IMR-90 (cell line): ENCODE data around the gene SCFD1.

Source experiments
- BHLHE40 ChIP-seq: fragments of 150-350 bp; IDR thresholded peaks from 2 replicates; pipeline ENCODE4 v1.6.1; 2016; ENCODE audit warnings: mild to moderate bottlenecking, low read depth, low read length
- CEBPB ChIP-seq: IDR thresholded peaks from 2 replicates; pipeline ENCODE4 v1.6.1; 2012; ENCODE audit warnings: low read depth, low read length, improper control_type of control experiment
- CTCF ChIP-seq: conservative IDR thresholded peaks from 2 replicates; pipeline ENCODE4 v1.5.1; 2012; ENCODE audit warnings: mild to moderate bottlenecking, low read depth, low read length, improper control_type of control experiment
- FOS ChIP-seq: fragments of 150-350 bp; IDR thresholded peaks from 2 replicates; pipeline ENCODE4 v1.6.1; 2016; ENCODE audit warnings: low read depth, low read length
- NFE2L2 ChIP-seq: fragments of 150-350 bp; IDR thresholded peaks from 2 replicates; pipeline ENCODE4 v1.6.1; 2016; ENCODE audit warnings: low read depth, mild to moderate bottlenecking, low read length
- POLR2A ChIP-seq: IDR thresholded peaks from 2 replicates; pipeline ENCODE4 v1.6.1; 2012; ENCODE audit warnings: mild to moderate bottlenecking, low read depth, low read length
- RAD21 ChIP-seq: IDR thresholded peaks from 2 replicates; pipeline ENCODE4 v1.6.1; 2012; ENCODE audit warnings: low read length, improper control_type of control experiment
- RCOR1 ChIP-seq: IDR thresholded peaks from 2 replicates; pipeline ENCODE4 v1.6.1; 2012; ENCODE audit warnings: mild to moderate bottlenecking, low read length, improper control_type of control experiment; ENCODE audit not compliant: insufficient replicate concordance
- USF2 ChIP-seq: fragments of 150-350 bp; IDR thresholded peaks from 2 replicates; pipeline ENCODE4 v1.6.1; 2017; ENCODE audit warnings: mild to moderate bottlenecking, antibody characterized with exemption, low read length, low read depth

GRCh38 chr14:30655658-30656057 lies 33.5 kb downstream of the SCFD1 start:
- TF ChIP-seq POLR2A (no peak), BHLHE40 (no peak), CEBPB (no peak), RAD21 (no peak), CTCF (no peak), USF2 (no peak), RCOR1 (no peak), NFE2L2 (no peak), FOS (no peak)
